NCI-H1417 treated with DMSO at 0.1 percent for 48 hours (cell line): Measurements from ENCODE around the gene KSR1.
"Not testable (repeated sequence)": the region's sequence is repeated elsewhere in the genome, so short reads cannot be mapped to it uniquely, and the experiment has no call there.

Experiments used
- DNase-seq: peaks from one replicate; lab custom pipeline; 2025; lab: John Stamatoyannopoulos, UW

The KSR1 gene

DNA sequence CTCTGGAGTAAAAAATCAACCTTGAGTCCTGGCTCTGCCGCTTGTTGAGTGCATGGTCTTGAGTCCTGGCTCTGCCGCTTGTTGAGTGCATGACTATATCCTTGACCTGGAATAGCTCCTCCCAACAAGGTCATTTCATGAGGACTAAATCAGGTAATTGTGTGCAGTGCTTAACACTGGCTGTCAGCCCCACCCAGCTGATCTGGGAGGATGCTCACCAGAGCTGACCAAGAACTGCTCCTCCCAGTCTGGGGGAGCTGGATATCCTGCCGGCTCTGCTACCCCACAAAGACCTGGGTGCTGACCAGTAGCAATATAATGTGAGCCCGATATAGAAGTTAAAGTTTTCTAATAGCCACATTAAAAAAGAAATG lies 154.0 kb downstream of the KSR1 start:
- DNase-seq = no peak

DNA sequence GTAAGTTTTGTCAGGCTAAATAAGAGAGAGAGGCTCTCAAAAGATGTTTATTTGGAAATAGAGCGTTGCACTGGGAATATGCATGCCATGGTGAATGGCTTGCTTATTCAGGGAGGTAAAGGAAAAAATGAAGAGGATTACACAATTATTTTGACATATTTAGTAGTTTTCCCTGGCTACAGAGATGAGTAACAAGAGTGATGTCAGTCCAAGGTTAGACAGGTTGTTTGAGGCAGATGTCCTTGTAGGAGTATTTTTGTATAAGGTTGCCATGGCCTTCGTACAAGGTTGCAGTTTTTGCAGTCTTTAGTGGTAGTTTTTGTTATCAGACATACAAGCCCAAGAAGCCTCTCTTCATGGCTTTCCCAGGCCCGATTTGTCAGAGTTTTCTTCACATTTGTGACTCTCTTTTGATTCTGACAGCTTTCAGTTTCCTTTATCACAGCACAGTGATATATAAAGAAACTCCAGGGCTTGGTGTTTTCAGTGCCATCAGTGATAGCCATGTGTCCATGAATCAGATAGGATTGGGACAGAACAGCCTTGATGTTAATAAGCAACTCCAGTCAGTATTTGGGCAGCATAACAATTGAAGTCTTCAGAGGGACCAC lies 156.0 kb downstream of the KSR1 start:
- no peak for DNase-seq

DNA sequence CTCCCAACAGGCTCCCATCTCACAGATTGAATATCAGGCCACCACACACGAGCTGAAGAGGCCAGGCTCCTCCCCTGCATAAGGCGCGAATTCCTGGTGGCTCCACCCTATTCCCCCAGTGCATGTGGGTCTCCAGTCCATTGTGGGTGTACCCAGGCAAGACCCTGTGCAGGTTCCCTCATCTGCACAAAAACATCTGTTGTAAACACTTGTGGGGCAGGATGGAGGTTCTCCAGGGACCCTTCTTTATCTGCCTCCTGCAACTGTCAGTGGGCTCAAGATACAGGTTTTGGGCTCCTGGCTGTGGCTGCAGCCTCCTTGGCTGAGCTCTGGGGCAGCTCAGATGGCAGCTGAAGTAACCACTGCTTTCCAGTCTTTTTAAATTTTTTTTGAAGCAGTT lies 157.2 kb downstream of the KSR1 start:
- DNase-seq = no peak

DNA sequence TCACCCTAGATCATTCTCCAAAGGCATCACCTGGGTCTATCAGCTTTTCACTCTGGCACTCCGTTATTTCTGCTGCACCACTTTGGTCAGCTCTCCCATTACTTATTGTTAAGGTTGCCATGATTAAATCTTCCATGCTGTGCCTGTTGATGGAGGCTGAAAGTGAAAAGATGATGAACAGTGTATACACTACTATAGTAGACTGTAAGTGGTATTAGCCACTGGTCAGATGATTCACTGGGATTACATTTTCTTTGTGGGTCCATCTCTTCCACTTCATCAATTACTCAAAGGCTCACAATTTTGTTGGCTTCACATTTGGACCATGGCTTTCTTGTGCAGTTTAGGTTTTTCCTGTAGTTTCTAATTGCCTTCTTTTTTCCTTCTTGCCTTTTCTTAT lies 158.9 kb downstream of the KSR1 start:
- DNase-seq = no peak

DNA sequence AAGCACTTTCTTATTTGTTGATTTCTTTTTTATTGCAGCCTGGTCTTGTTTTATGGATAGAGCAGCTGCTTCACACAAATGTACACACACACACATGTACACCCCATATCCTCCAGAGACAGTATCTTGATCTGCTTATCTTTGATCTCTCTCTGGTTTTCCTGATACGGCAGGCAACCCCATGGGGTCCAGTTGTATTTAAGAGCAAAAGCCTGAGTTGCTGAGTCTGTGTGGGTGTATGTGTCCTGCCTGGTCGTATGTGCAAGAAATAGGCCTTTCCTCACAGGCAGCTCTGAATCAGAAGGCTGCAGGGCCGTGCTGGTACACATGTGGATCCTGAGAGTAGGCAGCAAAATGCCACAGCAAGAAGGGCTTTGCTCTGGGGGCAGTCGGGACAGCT lies 160.2 kb downstream of the KSR1 start:
- no peak for DNase-seq

DNA sequence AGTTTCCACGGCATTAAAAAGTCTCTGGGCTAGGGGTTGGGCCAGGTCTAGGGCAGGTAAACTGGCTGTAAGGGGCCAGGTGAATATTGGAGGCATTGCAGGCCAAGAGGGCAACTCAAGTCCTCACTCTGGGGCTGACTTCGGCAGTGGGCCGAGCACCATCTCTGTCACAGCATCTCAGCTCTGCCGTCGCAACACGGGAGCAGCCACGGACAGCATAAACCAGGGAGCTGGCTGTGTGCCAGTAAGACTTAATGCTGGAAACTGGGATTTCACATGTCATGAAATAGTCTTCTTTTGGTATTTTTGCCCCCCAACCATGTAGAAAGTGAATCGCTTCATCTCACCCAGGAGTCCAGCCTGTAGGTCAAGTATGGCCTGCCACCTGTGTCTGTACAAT lies 162.2 kb downstream of the KSR1 start:
- no peak for DNase-seq

DNA sequence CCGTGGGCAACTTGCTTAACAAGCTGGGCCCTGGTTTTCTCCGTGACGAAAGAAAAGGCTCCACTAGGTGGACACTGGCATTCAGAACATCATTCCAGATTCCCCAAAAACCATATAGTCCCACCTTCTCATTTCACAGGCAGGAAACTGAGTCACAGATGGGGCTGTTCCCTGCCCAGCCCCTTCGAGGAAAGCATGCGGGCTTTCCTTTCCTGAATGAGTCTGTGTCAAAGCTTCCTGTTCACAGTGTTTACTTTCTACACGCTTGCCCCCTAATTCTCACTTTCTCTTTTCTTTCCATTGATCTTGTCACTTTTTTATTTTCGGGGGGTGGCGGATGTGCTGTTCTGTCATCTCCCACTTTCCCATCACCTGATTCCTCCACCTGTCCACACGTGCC lies 164.5 kb downstream of the KSR1 start:
- no peak for DNase-seq

DNA sequence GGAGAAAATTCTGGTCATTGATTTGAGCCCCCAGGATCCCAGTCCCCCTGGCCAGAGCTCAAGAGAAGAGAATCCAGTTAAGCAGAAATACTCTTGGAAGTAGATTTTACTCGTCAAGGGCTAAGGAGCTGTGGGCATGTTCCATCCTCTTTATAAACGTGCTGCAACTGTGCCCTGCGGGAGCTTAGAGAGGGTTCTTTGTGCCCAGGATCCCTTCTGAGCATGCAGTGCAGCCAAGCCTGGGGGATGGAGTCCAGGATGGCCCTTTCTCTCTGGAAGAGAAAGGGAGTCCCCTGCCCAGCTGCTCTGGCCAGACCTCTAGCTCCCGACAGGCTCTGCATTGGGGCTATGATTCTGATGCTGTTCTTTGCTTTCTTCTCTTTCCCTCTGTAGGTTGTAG lies 165.3 kb downstream of the KSR1 start:
- DNase-seq = no peak

DNA sequence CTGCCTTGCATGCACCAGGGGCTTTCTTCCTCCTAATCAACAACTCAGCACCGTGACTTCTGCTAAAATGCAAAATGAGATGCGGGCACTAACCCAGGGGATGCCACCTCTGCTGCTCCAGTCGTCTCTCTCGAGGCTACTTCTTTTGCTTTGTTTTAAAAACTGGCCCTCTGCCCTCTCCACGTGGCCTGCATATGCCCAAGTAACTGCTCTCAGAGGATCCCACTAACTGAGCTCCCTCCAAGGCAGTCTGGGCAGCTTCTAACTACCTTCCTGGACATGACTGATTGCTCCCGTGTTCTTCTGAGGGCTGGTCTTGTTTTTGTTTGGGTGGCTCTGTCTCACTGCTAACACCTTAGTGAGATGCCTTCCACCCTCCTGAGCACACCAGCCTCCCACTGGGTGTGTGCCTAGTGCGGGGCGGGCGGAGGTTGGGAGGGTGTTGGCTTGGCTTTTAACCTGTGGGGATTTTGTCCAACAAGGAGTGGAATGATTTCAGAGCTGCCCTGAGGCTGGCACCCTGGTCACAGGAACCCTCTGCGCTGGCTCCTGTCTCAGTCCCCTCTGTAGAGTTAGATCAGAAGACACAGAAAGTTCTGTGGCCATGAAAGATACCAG lies 165.8 kb downstream of the KSR1 start:
- no peak for DNase-seq

DNA sequence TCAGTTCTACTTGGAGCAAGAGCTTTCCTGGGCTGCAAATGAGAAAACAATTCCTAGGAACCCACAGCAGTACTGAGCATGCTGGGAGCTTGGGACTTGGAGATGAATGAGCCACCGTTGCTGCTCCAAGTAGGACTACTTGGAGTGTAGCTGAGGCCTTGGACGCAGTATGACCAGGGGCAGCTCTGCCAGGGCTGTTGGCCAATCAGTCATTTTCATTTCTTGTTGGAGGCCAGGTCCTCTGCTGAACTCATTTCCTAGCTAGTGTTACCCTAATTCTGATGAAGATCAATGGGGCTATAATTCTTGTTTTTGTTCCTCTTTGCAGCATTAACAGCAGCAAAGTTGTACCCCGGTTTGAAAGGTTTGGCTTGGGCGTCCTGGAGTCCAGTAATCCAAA lies 166.7 kb downstream of the KSR1 start:
- no peak for DNase-seq

DNA sequence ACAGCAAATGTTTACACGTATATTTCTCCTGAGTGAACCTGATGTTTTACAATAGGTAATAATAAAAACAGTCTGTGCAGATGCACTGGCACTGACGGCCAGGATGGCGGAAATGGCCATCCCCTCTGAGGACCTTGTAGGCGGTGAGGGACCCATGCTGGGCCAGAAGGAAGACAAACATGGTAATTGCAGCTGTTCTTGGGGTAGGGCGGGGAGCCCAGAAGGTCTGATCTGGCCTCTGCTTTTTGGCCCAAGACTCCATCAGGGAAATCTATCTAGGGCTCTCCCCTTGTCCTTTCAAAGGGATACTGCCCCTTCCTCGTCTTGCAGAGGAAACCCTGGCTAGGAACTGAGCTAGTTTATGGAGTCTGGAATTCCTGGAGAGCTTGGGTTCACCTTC lies 167.4 kb downstream of the KSR1 start:
- DNase-seq = no peak

DNA sequence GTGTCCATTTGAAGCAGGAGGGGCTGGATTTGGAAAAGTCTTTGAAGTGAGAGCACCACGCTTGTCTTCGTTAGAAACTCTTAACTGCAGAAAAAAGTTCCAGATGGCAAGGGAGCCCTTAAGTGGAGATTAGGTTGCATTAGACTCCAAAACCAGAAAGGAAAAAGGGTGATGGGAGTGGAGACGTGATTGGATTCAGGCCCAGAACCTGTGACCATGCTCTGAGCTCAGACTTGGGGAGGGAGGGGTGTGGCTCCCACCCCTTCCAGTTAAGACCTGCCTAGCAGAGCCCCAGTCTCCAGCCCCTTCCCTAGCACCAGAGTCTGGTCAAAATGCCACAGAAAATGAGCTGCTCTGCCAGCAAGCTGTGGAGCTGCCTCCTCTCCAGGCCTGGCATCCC lies 168.3 kb downstream of the KSR1 start:
- DNase-seq = no peak

DNA sequence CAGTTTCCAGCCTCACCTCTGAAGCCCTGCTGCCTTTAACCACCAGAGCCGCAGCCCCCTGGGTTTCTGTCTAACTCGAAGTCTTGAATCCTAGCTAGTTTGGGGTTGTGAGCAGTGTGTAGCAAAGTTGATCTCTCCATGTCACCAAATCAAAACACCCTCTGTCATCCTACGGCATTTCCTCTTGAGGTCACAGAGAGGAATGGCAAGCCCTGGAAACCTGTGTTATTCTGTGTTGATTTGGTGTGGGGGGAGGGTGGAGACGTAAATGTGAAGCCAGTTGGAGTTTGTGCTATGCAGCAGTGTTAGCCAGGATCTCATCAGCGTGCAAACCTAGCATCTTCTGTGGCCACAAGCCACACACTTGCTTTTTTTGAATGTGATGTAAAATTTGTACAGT lies 169.6 kb downstream of the KSR1 start:
- DNase-seq = no peak

DNA sequence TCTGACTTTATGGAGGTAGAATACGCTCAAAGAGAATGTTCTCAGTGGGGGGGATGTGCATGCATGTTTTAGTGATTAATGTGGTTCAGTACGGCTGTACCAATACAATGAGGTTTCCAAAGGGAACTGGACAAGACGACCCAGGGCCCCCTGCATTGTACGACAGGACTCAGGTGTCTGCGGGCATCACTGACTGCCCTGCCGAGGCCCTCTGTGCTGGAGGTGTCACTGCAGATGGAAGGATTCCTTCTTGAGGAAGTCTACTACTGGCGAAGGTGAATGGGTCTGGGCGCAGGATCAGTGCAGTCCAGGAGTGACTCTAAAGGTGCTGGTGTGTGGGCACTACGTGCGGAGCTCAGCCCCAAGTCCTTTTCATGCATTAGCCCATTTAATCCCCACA lies 171.3 kb downstream of the KSR1 start:
- no peak for DNase-seq

DNA sequence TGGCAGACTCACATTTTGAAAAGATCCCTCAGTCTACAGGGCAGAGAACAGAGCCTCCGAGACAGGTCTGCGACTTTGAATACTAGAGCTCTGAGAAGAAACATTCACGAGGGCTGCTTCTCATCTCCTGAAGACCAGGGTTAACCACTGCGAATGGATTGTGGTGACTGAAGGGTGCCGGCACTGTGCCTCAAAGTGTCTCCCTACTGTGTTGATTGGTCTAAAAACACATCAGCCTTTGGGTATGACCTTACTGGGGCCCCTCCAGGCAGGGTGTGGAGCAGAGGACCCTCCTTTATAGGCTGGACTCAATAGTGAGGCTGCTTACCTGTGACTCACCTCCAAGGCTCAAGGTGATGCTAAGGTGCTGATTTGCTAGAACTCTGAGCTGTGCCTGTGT lies 172.1 kb downstream of the KSR1 start:
- no peak for DNase-seq

DNA sequence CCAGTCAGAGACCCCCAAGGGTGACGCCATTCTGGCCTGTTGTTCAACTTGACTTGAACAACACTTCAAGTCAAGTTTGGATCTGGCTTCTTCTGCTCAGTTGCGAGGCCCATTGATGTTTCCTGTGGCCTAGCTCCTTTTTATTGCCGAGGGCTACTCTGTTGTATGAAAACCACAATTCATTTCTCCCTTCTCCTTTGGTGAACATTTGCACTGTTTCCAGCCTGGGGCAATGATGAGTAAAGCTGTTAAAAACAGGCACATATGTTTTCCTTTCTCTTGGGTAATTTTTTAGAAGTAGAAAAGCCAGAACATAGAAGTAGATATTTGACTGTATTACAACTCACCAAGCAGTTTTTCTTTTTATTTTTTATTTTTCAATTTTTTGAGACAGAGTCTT lies 173.0 kb downstream of the KSR1 start:
- DNase-seq = not testable (repeated sequence)

DNA sequence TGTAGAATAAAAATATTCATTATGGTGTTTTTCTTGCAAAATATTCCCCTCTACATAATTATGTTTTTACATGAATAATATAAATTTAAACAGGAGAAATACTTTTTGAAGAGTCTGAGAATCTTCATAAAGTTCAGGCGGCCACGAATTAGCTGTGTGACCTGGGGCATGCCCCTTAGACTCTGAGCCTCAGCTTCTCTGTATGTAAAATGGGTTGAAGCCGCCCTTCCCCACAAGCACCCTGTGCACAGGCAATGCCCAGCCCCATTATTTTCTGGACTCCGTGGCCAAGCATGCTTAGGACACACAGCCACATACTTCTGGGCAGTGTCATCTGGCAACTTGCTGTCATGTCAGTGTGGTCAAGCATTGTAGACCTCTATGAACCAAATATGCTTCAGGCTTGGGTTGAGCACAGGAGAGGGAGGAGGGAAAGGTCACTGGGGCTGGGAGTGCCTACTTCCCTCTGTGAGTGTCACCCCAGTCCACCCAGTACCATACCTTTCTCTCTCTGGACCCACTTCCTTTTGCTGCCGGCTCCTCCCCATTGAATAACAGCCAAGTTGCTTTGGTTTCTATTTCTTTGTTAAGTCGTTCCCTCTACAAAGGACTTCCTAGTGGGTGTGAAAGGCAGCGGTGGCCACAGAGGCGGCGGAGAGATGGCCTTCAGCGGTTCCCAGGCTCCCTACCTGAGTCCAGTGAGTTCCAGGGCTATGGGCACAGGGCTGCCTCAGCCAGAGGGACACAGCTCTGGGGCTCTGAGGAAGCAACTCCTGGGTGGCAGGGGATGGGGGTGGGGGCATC lies 174.6 kb downstream of the KSR1 start, which contains the start of gene LGALS9:
TSS of gene LGALS9 (plus strand) at position 582 of the 804 bp plus-strand sequence. CDS start at position 660, 78 bp downstream.
- DNase-seq = no peak

DNA sequence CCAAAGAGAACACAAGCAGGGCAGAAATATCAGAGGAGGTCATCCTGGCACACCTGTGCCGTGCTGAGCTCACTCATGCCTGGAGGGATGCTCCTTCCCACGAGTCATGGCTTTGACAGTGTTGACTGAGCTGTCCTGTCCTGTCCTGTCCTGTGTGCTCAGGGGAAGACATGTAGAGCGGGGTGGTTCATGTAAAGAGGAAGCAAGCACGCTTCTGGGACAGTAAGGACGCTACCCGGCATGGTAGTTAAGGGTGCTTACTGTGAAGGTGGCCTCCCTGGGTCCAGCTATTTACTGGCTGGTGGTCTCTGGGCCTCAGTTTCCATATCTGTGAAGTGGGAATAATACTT lies 175.1 kb downstream of the KSR1 start:
- DNase-seq = no peak

DNA sequence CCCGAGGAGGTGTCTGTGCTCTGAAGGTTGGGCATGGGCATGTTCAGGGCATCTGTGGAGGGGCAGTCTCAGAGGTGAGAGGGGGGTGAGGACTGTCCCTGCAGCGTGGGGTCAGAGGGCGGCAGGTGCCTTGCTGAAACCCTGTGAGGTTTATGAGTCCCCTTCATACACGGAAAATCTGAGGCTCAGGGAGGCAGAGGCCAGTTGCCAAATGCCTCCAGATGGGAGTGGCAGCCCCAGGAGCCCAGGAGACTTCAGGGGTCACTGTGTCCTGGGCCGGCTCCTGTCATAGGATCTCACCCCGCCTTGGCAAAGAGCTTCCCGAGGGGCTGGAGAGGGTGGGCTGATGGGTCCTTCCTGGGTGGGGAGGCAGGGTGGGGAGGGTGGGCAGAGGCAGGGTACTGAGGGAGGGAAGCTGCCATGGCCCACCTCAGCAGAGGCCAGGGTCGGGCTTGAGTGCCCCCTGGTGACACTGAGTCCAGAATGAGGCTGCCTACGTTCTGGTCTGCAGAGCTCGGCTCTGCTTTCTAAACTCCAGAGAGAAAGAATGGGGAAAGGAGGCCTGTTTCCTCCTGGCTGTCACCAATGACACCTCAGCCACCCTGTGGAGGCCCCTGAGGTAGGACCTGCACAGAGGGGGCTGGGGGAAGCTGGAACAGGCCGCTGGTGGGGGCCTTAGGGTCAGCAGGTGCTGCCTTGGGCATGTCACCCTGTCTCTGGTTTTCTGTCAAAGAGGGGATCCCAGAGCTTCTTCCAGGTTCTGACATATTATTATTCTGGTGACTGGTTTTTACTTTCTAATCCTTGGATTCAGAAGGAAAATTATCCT lies 175.9 kb downstream of the KSR1 start:
- DNase-seq = no peak

DNA sequence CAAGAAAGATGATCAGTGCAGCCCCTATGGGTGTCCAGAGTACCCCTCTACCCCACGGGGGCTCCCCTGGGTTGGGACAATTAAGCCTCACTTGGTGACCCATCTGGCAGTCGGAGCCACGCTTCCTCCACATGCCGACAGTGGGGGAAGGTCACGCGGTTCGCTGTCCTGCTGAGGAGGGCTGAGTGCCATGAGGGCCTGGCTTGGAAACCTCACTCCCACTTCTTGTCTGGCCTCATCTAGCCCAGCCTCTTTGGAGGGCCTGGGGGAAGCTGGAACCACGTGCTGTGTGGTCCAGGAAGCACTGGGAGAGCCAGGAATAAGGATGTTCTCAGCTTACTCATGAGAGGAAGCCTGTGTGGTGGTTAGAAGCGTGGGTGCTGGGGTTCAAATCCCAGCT lies 176.5 kb downstream of the KSR1 start:
- not testable (repeated sequence) for DNase-seq

DNA sequence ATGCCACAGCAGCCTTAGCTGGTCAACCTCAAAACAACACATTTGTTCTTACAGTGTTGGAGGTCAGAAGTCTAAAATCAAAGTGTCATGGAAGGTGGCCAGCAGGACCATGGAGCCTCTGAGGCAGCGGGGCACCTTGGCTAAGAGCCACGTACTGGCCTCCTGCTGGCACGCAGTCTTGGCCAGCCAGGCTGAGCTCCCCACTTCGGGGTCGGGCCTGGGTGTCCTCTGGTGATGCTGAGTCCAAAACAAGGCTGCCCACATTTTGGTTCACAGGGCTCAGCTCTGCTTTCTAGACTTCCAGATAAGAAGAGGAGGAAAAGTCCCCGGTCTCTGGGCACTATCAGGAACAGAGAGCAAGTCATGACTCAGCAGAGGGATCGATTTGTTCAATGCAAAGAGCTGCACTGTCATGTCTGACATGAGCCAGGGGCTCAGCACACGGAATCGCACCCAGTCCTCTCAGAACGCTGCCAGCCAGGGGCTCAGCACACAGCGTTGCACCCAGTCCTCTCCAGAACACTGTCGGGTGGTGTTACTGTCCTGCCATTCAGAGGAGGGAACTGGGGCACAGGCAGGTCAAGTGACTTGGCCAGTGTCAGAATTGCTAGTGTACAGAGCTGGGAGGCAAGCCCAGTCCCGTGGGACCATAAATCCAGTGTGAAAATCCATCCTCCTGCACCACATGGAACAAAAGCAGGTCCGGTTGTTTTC lies 177.2 kb downstream of the KSR1 start:
- DNase-seq = no peak

DNA sequence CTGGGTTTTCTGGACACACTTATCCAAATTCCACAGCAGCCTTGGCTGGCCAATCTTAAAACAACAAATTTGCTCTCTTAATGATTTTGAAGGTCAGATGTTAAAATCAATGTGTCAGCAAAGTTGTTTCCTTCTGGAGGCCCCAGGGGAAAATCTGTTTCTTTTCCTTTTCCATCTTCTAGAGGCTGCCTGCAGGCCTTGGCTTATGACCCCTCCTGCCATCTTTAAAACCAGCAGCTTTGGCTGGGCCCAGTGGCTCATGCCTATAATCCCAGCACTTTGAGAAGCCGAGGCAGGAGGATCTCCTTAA lies 177.7 kb downstream of the KSR1 start:
- DNase-seq = no peak
